A204.1 (cell line): Measurements from ENCODE around the gene FAM111B.
"Not testable (repeated sequence)": the region's sequence is repeated elsewhere in the genome, so short reads cannot be mapped to it uniquely, and the experiment has no call there.

Experiments
- FAIRE-seq: peaks from 2 replicates; lab custom pipeline; 2012; peaks lifted over from hg19 to GRCh38; lab: Jason Lieb, UNC

The FAM111B gene, protein sequence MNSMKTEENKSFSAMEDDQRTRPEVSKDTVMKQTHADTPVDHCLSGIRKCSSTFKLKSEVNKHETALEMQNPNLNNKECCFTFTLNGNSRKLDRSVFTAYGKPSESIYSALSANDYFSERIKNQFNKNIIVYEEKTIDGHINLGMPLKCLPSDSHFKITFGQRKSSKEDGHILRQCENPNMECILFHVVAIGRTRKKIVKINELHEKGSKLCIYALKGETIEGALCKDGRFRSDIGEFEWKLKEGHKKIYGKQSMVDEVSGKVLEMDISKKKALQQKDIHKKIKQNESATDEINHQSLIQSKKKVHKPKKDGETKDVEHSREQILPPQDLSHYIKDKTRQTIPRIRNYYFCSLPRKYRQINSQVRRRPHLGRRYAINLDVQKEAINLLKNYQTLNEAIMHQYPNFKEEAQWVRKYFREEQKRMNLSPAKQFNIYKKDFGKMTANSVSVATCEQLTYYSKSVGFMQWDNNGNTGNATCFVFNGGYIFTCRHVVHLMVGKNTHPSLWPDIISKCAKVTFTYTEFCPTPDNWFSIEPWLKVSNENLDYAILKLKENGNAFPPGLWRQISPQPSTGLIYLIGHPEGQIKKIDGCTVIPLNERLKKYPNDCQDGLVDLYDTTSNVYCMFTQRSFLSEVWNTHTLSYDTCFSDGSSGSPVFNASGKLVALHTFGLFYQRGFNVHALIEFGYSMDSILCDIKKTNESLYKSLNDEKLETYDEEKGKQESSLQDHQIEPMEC

DNA sequence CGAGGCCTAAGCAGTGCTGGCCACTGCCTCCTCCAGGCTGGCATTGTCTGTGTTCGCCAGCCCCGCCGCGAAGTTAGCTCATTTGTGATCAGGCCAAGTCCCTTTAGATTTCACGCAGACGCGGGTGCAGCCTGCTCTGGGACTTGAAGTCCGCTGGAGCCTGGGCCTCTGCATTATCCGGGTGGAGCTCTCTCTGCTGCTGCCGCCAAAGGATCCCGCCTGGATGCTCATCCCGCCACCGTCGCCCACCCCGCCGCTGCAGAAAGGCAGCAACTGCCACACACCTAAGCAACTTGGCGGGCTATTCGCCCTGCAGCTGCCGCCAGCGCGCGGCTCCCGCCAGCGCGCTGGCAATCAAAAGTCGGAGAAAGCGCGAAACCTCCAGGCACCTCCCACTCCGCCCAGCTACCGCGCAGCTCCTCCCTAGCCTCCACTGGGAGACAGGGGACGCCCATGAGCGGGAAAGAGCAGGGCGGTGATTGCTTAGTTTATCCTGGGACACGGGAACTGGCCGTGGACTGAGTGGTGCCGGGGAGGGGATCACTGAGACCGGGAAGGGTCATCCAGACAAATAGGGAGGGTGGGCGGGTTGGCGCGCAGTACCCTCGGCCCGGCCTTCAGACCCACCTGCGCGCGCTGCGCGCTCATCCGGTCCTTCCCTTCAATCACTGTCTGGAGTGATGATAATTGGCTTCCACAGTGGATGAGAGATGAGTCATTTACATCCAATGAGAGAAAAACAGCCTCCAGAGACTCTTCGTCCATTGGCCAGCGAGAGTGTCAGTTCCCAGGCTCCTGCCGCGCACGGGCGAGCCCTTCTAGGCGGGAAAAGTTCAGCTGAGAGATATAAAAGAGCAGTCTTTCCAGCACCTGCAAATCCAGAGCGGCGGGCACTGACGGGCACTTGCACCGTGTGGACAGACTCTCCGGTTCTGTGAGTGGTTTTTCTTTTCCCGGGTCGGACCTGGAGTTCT lies at the start of gene FAM111B:
FAM111B (plus strand) TSS at position 875 of the 974 bp plus-strand sequence. CDS start 2,389 bp downstream, outside the sequence.
- peak; percentile 49 for FAIRE-seq

DNA sequence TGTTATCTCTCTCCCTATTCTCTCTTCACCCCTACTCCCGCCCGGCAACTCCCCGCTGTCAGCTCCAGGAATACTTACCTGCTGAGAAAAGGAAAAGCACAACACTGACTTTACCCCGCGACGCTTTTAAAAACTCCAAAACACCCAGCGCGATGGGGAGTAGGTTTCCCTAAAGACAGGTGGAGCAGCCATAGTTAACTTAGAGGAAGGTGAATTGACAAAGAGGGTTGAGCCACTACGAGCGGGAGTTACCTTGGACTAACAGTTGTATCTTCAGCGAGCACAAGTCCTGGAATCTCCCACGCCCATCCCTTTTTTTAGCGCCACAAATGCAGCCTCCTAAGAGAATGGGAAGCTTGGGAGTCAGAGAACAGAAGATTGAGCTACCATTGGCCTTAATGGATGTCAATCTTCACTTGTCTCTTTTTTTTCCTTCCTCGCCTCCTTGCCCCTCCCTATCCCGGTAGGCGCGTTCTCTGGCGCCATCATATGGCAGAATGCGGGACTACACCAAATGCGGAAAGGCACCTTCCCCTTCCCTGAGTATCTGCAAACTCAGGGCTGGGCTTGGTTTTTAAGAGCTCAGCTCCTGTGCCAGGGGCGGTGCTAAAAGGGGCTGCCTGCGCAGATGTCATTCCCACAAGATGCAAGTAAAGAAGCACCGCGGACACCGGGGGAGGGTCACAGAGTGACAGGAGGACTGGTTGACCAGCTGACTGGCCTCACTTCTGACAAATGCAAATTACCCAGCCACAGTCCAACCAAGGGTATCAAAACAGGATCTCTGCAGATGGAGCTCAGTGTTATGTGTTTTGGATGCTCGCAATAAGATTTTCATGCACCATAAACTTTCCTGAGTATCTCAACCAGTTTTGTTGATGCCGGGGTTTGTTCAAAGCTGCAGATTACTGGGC lies 48.7 kb upstream of the FAM111B start:
- FAIRE-seq, result peak; percentile 37

DNA sequence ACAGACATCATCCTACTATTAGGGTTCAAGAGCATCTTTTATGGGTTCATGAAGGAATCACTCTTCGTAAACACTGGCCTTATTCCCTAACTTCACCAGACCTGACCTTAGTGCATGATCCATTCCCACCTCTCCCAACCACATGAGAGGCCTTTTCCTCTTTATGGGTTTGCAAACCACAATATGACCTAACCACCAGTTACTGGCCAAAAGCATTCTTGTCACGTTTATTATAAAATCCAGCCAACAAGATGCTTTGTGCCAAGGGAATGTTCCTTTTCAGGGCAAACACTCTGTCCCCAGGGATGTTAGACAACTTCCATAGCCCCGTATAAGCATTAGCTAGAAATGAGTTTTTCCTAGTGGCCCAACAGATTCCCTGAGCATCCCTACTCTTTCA lies 46.9 kb upstream of the FAM111B start:
- not testable (repeated sequence) for FAIRE-seq

DNA sequence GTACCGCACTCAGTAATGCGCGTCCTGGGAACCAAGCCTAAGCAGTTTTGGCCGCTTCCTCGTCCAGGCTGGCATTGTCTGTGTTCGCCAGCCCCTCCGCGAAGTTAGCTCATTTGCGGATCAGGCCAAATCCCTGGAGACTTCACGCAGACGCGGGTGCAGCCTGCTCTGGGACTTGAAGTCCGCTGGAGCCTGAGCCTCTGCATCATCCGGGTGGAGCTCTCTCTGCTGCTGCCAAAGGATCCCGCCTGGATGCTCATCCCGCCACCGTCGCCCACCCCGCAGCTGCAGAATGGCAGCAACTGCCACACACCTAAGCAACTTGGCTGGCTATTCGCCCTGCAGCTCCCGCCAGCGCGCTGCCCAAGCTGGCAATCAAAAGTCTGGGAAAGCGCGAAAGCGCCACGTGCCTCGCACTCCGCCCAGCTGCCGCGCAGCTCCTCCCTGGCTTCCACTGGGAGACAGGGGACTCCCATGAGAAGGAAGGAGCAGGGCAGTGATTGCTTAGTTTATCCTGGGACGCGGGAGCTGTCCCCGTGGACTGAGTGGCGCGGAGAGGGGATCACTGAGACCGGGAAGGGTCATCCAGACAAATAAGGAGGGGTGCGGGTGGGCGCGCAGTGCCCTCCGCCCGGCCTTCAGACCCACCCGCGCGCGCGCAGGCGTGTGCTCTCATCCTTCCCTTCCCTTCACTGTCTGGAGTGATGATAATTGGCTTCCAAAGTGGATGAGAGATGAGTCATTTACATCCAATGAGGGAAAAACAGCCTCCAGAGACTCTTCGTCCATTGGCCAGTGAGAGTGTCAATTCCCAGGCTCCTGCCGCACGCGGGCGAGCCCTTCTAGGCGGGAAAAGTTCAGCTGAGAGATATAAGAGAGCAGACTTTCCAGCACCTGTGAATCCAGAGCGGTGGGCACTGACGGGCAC lies 44.2 kb upstream of the FAM111B start:
- no peak for FAIRE-seq

DNA sequence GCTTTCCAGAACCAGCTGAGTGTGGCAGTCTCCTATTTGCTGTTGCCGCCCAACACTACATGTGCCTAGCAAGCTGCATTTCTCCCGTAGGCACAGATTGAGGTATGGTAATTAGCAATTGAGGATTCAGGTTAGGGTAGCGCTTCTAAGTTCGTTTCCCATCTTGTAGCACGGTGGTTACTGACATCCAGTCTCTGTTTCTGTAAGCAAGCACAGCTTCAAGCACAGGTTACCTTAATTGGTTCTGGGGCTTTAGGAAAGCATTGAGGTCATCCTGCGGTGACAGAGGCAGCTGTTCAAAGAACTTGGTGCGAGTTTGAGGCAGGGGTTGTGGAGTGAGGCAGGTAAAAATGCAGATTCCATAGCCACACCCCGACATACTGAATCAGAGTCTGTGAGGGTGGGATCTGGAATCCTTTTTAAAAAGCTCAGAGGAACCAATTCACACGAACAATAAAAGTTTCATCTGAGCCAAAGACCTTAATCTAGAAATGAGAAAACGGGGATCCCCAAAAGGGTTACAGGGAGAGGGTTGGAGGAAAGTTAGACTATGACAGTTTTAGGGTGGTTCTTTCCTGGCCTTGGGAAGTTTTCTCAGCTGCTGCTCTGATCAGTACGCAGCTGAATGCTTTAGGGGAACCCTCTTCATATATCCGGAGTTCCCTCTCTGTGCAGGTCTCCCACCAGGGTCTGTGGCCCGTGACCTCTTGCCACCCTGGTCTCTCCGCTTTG lies 42.9 kb upstream of the FAM111B start:
- not testable (repeated sequence) for FAIRE-seq

DNA sequence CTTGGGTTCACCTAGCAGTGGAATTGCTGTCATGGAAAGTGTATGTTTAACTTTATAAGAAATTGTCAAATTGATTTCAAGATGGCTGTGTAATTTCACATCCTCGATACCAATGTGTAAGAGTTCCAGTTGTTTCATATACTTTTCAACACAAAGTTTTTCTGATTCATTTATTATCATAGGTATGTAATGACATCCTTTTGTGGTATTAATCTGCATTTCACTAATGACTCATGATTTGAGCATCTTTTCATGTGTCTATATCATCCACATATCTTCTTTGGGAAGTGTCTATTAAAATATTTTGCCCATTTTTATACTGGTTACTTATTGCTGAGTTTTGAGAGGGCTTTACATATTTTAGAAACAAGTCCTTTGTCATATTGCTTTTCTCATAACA lies 38.0 kb upstream of the FAM111B start:
- no peak for FAIRE-seq

DNA sequence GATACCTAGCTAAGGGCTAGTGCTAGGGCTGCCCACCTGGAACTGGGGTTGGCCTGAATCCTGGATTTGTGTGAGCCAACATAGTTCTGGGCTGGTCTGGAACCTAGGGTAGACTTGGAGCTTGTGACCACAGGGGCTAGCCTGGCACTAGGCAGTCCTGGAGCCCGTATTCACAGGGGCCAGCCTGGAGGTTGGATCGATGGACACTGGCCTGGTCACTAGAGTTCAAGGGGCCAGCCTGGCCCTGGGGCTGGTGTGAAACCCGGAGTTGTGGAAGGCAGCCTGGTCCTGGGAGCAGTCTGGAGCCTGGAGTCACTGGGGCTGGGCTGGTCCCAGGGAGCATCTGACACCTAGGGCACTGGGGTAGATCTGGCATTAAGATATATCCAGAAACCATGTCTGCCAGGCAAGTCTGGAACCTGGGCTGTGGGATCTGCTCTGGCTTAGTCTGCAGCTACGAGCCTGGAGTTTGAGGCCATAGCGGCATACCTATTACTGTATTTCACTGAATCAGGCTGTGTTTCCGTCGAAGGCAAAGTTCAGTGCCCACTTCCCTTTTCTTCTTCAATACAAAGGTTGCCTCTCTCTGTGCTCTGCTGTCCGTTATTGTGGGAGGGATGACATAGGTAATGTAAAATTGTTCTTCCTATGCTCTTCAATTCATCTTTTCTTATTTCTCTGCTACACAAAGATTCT lies 30.0 kb upstream of the FAM111B start:
- FAIRE-seq, result no peak

DNA sequence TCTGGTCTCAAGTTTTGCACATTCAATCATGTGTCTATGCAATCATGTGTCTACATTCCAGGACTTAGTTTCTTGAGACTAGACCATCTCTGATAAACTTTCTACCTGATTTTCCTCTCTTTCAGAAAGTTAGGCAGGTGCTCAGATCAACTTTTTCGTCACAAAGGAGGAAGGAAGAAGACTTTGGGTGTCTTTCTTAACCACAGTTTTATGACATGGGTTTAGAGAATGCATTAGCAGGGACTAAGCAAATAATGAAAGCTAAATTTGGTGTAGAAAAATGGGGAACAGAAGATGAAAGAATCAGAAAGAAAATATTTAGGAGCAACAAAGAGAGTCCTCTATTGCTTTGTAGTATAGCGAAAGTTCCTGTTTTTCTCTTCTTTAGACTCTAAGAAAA lies 28.6 kb upstream of the FAM111B start:
- no peak for FAIRE-seq

DNA sequence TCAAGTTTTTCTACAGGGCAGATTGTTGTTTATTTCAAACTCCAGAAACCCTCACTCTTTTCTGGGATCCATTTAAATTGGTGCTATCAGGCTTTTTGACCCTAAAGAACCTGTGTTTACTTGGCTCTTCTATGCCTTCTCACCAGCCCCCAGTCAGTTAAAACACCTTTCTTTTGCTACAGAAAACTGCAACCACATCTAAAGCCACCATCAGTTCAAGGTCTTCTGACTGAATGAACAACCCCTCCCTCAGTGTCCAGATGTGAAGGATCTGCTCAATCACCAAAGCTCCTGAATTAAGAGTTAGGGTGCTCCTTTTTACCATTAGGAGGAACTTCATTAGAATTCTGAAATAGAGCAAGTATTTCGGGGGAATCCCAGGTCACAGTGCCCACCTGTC lies 28.0 kb upstream of the FAM111B start:
- FAIRE-seq, result no peak

DNA sequence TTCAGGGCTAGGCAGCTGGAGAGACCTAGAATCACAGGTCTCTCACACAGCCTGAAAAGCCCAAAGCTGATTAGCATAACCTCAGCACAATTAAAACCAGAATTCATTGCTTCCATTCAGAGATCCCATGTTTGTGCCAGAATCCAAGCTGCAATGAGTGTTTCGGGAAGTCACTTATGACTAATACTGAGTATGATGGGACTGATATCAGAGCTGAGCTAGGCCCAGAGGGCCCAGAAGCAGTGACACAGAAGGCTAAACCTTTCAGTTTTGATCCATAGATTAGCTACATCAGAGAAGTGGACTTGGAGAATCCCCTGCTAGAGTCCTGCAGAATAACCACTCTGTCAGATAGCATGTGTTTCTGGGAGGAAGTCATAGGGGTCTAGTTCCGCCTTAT lies 26.6 kb upstream of the FAM111B start:
- FAIRE-seq, result not testable (repeated sequence)

DNA sequence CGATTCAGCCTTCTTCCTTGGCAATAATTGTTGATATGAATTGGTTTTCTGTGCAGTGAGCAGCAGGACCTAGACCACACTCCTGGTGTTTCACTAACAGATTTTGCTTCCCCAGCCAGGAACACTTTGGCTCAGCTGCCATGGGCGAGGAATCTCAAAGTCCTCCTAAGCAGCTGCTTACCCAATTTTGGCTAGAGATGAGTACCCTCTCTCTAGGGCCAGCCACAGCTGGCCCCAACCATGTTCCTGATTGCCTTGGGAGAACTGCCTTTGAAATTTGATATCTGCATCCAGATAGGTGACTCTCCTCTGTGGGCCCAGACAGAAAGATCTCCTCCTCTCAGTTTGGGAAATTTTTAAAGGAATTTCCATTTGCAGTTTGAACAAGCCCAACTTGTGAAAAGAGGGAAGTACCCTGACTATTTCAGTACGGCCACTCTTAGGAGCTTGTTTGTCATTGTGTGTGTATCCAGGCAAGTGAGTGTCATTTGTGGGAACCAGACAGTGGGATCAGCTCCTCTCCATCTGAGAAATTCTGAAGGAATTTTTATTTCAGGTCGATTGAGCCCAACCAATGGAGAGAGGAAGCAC lies 25.5 kb upstream of the FAM111B start:
- not testable (repeated sequence) for FAIRE-seq

DNA sequence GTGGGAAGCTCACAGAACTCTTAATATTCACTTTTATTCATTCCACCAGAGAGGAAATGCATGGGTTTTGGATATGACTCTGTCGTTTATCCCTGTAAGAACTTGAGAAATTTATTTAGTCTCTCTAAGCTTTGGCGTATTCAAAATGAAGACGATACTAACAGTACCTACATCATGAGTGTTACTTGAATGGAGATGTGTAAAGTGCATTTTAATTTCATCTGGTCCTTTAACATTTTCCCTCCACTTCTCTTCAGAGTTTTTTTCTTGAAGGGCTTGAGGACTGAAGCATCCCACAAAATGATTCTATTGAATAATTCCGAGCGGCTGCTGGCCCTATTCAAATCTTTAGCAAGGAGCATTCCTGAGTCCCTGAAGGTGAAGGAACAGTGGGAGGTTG lies 21.0 kb upstream of the FAM111B start, which contains the start of gene GLYATL1B:
GLYATL1B (plus strand) TSS at position 301 of the 400 bp plus-strand sequence; CDS start at position 301, 0 bp downstream.
- not testable (repeated sequence) for FAIRE-seq

DNA sequence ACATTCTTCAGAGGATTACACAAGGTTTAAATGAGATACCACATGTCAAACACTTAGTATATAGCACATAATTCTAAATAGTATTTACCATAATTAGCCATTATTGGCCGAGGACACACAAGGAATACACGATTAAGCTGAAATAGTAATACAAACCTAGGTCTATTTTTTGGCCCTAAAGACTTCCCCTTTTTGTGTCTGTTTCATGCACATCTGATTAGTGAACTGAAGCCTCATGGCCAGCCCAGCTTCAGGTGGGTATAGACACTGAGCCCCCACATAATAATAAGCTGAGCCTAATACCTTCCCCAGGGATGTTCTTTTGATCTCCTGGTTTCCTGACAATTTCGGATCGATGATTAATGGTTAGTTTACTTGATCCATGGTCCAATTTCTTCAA lies 18.9 kb upstream of the FAM111B start:
- FAIRE-seq, result no peak

DNA sequence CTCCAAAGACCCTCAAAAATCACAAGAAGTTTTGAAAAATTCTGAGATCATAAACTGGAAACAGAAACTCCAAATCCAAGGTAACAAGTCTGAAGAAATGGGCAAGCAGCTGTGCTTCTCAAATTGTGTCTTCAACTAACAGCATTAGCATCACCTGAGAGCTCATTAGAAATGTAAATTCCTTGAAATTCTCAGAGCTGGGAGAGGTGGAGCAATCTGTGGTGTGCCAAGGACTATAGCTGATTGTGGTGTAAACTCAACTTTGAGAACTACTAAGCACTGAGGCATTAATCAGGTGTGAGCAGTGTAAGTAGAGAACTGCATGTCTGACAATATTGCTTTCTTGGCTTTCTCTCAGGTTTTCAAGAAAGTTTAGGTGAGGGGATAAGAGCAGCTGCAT lies 13.5 kb upstream of the FAM111B start:
- FAIRE-seq, result not testable (repeated sequence)

DNA sequence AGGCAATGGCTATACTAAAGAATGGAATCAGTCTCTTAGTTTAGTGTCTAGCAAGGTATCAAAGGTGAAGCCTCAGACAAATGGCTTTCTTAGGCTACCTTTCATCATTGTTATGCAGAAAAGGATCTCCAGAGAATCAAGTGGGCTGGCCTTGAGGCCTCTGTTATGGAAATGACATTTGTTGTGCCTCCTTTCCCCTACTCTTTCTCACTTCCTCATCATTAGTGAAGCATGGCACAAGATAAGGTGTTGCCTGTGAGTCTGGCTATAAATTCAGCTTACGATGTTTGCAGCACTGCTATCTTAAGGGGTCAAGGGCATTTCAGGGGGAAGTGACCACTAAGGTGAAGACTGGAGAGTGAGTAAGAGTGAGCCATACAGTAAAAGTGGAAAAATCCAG lies 11.8 kb upstream of the FAM111B start:
- not testable (repeated sequence) for FAIRE-seq

DNA sequence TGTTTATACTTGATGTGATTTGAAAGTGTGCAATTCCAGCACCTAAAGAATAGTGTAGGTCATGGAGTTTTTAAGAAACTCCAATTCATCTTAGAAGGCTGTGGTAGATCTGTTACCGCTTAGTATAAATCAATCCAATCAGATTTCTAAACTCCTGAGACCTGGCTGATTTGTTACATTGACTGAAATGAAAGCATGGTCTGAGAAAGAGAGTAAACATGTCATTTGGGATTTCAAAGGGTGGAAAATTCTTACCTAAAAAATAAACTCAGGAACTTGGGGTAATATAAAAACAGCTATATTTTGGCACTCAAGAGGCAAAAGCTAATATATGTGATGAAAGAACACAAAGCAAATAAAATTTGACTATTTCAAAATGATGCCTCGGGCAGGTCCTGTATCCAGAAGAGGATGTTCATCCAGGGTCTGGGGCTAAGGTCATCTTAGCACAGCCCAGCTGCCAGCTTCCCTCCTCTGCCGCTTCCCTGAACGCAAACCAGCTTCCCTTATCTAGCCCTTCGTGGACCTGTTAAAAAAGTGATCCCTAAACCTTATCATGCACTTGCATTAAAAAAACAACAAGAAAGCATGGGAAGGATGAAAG lies 11.0 kb upstream of the FAM111B start:
- not testable (repeated sequence) for FAIRE-seq

DNA sequence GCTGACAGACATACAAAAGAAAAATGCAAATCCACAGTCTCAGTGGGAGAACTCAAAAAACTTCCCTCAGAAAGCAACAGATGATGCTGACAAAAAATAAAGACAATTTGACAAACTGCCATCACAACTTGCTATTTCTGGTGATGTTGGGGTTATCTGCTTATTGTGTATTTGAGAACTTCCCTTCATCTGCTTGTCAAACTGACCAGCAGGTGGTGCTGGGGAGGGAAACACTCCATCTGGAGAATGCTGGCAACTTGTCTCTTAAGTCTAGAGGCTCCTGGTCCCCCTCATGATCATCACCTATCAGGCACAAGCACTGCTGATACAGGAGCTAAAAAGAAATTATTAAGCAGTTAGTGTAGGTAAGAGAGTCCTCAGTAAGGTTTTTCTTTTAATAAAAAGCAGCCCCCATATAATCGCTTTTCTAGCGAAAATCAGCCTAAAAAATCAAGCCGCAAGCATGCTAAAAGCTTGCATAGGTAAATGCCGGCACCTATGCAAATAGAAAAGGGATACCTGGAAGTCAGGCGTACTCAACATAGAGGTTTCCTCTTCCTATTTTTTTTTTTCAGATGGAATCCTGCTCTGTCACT lies 9.8 kb upstream of the FAM111B start:
- FAIRE-seq, result no peak
